Stimulated activated CD4-positive, alpha-beta T cell treated with anti-CD3 and anti-CD28 coated beads, Interleukin-1b, Interleukin-23, amount 100 ng/mL, for 4 hours (primary cell): ENCODE data around the gene ERGIC3.

Experiments used
- DNase-seq, 2 donors: peaks; one replicate each; pipeline ENCODE4 v3.0.0-alpha.2; 2020; ENCODE audit warnings: low read depth in 2 of 2

ERGIC3 gene

GRCh38 chr20:35541783-35542662 is at the start of gene ERGIC3:
Gene ERGIC3 (plus strand): TSS chr20:35542078. CDS start chr20:35542098, 20 bp downstream.
- peak; percentile 97 for DNase-seq

- DNase-seq = no peak
These were observed 49.5 kb upstream of the ERGIC3 start for GRCh38 chr20:35492352-35492751.

GRCh38 chr20:35496481-35496880 is 45.4 kb upstream of the ERGIC3 start:
- no peak for DNase-seq

- DNase-seq = no peak
These were observed 44.6 kb upstream of the ERGIC3 start for GRCh38 chr20:35497320-35497719.

GRCh38 chr20:35497780-35498189 is 44.1 kb upstream of the ERGIC3 start:
- DNase-seq = no peak

- DNase-seq = no peak
These were observed 42.6 kb upstream of the ERGIC3 start for GRCh38 chr20:35499271-35499670.

GRCh38 chr20:35502352-35502751 is 39.5 kb upstream of the ERGIC3 start:
- no peak for DNase-seq

GRCh38 chr20:35503281-35503680 is 38.6 kb upstream of the ERGIC3 start:
- DNase-seq = no peak

GRCh38 chr20:35503841-35504561 is 37.9 kb upstream of the ERGIC3 start:
- no peak for DNase-seq

GRCh38 chr20:35504751-35505150 is 37.1 kb upstream of the ERGIC3 start:
- DNase-seq = no peak

GRCh38 chr20:35506179-35506578 is 35.7 kb upstream of the ERGIC3 start:
- DNase-seq = no peak

GRCh38 chr20:35506872-35507638 is 34.8 kb upstream of the ERGIC3 start:
- DNase-seq = no peak

- no peak for DNase-seq
These were observed 33.2 kb upstream of the ERGIC3 start for GRCh38 chr20:35508493-35509218.

GRCh38 chr20:35510951-35511735 is 30.7 kb upstream of the ERGIC3 start:
- DNase-seq = no peak

- DNase-seq = no peak
These were observed 30.0 kb upstream of the ERGIC3 start for GRCh38 chr20:35511814-35512420.

GRCh38 chr20:35514371-35514932 is 27.4 kb upstream of the ERGIC3 start:
- DNase-seq = no peak

- no peak for DNase-seq
These were observed 26.5 kb upstream of the ERGIC3 start for GRCh38 chr20:35515341-35515740.

GRCh38 chr20:35515949-35516645 is 25.8 kb upstream of the ERGIC3 start:
- no peak for DNase-seq

- no peak for DNase-seq
These were observed 24.8 kb upstream of the ERGIC3 start for GRCh38 chr20:35517125-35517524.
